ENCODE measurements around the gene TMEM259. TPM values are rescaled to one million over a fixed set of nuclear protein-coding genes. Genes with fewer than 3 reads are reported as not detected.
A peak's percentile ranks its signal among the peaks of the same experiment; 100 is the strongest.

Gene TMEM259
- polyA plus RNA-seq, 1 donor from 2014 or later: 82.6 TPM

DNA sequence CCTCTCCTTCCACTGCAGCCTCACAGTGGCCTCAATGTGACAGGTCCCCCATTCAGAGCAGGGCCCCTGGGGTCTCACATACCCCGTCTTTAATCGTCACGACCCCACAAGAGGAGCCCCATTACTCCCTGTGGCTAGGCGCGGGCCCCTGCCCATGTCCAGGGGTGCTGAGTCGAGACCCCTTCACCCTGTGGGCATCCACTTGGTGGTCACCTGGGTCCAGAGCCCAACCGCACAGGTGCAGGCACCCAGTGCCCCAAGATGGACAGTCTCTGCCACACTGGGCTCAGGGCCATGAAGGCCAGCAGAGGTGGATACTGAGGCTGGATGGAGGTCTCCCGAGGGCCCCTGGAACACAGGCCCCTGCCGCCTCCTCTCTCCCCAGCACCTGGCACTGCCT lies 3.0 kb downstream of the TMEM259 start:
- Mint-ChIP-seq H3K9me3 (no peaks in the 10 kb centered on the region), H3K27me3 (no peaks in the 10 kb centered on the region), H3K36me3 (no peaks in the 10 kb centered on the region), H3K4me3 (peak overlapping the region; percentile 85 to 93 (median 86)), H3K4me1 (peaks cover 0 to 31% (median 21%) of the 10 kb centered on the region in 3 donors), H3K27ac (peak overlapping the region in 2 of 3 donors; percentile 78 to 89)

DNA sequence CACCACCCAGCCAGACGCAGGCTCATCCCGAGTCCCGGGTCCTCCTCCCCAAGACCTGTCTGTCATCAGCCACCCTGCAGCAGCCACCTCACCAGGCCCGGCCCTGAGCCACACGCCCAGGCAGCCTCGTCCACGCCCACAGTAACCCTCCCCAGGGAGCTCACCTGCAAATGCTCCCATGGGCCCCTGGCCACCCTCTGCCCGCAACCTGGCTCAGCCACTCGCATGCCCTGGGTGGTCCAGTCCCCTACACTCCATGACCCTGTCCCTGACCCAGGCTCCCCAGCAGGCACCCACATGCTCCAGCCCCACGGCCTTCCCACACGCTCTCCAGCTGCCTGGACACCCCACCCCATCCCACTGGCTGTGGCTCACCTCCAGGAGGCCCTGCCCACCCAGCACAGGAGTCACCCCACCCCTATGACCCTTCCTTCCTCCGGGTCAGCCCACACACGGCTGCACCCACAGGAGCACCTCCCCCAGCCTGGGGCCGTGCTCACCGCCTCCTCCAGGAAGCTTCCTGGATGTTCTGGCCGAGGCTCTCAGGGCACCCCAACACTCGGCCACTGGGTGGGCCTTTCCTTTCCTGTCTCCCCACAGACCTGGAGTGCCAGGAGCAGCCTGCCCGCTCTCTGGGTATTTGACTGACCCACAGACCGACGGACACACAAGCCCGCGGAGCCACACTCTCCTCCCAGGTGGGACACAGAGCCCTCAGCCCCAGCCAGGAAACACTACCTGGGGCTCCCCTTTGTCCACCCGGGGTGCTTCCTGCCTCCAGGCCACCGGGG lies 3.6 kb downstream of the TMEM259 start:
- peaks cover 0 to 29% (median 21%) of the 10 kb centered on the region in 3 donors for H3K4me1 Mint-ChIP-seq
- peak overlapping the region; percentile 78 to 90 (median 89) for H3K27ac Mint-ChIP-seq
- H3K4me3 Mint-ChIP-seq: peak overlapping the region; percentile 80 to 93 (median 86)
- H3K9me3 Mint-ChIP-seq: no peaks in the 10 kb centered on the region
- no peaks in the 10 kb centered on the region for H3K27me3 Mint-ChIP-seq
- H3K36me3 Mint-ChIP-seq: no peaks in the 10 kb centered on the region

DNA sequence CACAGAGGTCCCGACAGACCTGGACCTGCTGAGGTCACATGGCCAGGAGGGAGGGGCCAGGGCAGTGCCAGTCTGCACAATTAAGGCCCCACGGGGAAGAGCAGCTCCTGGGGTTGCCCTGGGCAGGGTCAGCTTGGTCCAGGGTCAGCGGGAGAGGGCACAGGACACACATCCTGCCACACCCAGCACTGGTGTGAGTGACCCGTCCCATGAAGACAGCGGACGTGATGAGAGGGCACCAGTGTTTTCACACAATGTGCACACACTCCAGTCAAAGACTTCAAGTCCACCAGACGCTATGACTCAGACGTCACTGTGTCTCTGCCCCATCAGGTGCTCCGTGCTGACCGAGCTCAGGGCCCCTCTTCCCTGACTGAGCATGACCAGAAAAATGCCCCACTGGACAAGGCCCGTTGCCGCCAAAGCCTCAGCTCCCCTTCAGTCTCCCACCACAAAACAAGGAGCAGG lies 4.2 kb downstream of the TMEM259 start:
- no peaks in the 10 kb centered on the region for H3K27me3 Mint-ChIP-seq
- peak overlapping the region; percentile 80 to 93 (median 86) for H3K4me3 Mint-ChIP-seq
- H3K4me1 Mint-ChIP-seq: peaks cover 0 to 28% (median 21%) of the 10 kb centered on the region in 3 donors
- peak overlapping the region in 2 of 3 donors; percentile 78 to 90 for H3K27ac Mint-ChIP-seq
- no peaks in the 10 kb centered on the region for H3K9me3 Mint-ChIP-seq
- no peaks in the 10 kb centered on the region for H3K36me3 Mint-ChIP-seq

DNA sequence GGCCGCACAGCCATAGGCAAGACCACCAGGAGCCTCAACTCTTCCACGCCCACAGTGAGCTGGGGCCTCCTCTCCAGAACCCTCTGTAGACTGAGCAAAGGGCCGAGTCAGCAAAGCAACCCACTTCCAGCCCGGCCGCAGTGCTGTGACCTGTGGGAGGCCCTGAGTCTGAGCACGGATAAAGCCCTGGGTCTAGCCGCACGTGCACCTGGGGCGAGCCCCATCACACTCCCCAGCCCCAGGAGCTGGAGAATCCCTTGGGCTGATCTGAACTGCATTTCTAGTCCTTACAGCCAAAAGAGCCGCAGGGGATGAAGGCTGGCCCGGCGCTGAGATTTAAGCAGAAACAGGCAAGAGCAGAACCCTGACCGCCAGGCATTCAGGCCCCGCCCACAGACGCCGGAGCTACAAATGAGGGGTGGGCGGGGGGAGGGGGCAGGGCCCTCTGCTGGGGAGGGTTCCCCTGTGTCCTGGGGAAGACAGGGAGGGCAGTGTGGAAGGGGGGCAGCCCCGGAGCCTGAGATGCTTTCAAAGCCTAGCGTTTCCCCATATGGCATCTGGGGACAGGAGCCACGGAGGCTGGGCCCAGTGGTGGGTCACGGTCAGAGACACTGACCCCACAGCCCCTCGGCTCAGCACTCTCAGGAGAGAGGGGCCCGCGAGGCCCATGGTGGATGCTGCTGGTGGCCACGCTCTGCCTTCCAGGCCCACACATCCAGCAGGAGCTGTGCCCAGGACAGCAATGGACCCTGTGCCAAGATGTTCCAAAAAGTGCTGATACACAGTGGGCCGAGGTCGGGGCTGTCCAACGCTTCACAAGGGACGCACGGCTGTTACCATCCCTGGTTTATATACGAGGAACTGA lies 4.9 kb downstream of the TMEM259 start:
- H3K27ac Mint-ChIP-seq: peak overlapping the region in 2 of 3 donors; percentile 73 to 78
- H3K4me3 Mint-ChIP-seq: peak overlapping the region in 2 of 4 donors; percentile 80 to 93
- H3K27me3 Mint-ChIP-seq: no peaks in the 10 kb centered on the region
- H3K4me1 Mint-ChIP-seq: peaks cover 0 to 25% (median 18%) of the 10 kb centered on the region in 3 donors
- H3K9me3 Mint-ChIP-seq: no peaks in the 10 kb centered on the region
- no peaks in the 10 kb centered on the region for H3K36me3 Mint-ChIP-seq

DNA sequence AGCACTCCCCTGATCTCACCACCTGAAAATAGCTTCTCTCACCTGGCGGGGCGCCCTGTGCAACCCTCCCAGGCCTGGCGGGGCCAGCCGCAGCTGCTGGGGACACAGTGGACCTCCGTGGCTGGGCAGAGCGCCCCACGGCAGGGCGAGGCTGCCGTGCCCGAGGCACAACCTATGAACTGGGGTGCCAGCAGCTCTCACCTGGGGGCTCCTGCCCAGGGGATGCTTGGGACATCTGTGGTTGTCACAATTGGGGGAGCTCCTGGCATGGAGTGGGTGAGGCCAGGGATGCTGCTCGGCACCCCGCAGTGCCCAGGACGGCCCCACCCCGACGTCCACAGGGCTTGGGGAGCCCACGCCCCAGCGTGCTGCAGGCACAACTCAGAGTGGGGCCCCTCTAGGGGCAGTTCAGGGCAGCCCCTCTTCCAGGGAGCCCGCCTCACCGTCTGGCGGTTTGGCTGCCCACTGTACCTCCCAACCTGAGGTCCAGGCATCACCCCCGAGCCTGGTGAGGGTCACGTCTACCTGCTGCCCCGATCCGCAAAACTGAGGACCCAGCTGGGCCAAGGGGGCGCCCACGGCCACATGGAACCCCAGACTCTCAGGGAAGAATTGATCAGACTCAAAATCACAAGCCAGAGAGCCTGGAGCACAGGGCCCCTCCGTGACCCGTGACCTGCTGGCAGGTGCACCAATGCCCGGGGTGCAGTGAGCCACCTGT lies 5.7 kb downstream of the TMEM259 start:
- Mint-ChIP-seq H3K36me3 (no peaks in the 10 kb centered on the region), H3K9me3 (no peaks in the 10 kb centered on the region), H3K4me3 (no peak overlapping the region), H3K4me1 (peaks cover 0 to 25% (median 18%) of the 10 kb centered on the region in 3 donors), H3K27ac (peak overlapping the region in 1 of 3 donors; percentile 78), H3K27me3 (no peaks in the 10 kb centered on the region)

DNA sequence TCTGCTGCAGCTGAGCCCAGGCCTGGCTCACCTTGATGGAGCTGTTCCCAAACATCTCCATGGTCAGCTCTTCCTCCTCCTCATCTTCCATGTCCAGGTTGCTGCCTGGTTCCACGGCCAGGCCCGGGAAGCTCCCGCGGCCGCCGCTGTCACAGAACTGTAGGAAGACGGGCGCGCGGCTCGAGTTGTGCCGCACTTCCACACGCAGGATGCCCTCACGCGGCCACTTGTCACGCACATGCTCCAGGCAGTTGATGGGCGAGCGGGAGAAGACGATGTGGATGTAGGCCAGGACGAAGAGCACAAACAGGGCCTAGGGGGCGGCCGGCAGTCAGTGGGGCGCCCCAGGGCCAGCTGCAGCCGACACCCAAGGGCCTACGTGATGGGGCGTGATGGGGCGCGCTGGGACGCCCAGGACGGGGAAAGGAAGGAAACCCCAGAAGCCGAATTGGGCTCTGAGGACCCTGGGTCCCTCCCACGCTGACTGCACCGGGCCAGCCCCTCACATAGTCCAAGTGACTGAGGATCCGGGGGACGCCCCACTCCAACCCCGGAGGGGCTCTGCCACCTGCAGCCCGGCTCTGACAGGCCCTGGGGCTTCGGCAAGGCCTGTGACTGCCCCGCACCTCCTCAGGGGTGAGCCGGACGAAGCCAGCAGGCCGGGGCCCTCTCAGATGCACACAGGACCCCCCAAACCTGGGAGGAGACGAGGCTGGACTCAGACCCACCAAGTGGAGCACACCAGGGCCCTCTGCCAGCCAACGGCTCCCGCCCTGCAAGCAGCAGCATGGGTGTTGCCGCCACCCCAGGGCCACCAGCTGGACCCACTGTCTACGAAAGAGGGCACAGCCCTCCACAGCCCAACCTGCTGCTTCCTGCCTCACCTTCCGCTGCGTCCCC lies 6.5 kb downstream of the TMEM259 start:
- no peaks in the 10 kb centered on the region for H3K9me3 Mint-ChIP-seq
- H3K36me3 Mint-ChIP-seq: no peaks in the 10 kb centered on the region
- H3K27me3 Mint-ChIP-seq: no peaks in the 10 kb centered on the region
- H3K4me3 Mint-ChIP-seq: peak overlapping the region in 1 of 4 donors; percentile 32
- H3K4me1 Mint-ChIP-seq: peaks cover 0 to 25% (median 18%) of the 10 kb centered on the region in 3 donors
- peak overlapping the region in 1 of 3 donors; percentile 73 for H3K27ac Mint-ChIP-seq

DNA sequence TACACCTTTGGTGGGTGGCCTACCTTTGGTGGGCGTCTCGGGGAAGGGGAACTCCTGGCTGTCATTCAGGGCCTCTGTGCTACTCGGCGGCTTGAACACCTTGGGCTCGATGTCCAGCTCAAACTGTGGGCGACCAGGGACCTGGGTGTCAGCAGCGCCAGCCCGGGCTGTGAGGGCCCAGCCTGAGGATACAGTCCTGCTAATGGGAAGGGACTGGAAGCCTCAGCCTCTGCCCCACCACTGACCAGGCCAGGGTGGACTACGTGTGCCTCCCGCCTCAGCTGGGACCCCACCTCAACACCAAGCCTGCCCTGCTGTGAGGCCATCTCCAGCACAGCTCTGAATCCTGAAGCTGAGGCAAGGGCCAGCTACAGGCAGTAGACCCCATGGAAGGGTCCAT lies 7.7 kb downstream of the TMEM259 start:
- Mint-ChIP-seq H3K27me3 (no peaks in the 10 kb centered on the region), H3K36me3 (no peaks in the 10 kb centered on the region), H3K9me3 (no peaks in the 10 kb centered on the region), H3K27ac (no peak overlapping the region), H3K4me3 (no peak overlapping the region), H3K4me1 (peaks cover 0 to 18% (median 12%) of the 10 kb centered on the region in 3 donors)

DNA sequence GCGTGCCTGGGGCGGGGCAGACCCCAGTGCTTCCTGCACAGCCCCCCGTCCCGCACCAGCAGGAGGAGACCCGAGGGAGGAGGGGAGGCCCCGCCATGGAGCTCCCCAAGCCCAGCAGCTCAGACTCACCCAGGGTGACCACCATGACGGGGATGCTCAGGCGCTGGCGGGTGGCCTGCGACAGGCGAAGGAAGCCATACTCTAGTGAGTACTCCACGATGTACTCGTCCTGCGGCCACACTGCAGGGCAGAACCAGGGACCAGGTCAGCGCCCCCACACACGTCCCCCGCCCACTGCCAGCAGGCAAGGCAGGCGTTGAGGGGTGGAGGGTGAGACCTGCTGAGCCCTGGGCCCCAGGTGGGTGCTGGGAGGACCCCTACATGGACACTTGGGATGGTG lies 8.6 kb downstream of the TMEM259 start:
- Mint-ChIP-seq H3K36me3 (no peaks in the 10 kb centered on the region), H3K27ac (no peak overlapping the region), H3K9me3 (no peaks in the 10 kb centered on the region), H3K4me1 (peaks cover 0 to 10% (median 9%) of the 10 kb centered on the region in 3 donors), H3K27me3 (no peaks in the 10 kb centered on the region), H3K4me3 (no peak overlapping the region)

DNA sequence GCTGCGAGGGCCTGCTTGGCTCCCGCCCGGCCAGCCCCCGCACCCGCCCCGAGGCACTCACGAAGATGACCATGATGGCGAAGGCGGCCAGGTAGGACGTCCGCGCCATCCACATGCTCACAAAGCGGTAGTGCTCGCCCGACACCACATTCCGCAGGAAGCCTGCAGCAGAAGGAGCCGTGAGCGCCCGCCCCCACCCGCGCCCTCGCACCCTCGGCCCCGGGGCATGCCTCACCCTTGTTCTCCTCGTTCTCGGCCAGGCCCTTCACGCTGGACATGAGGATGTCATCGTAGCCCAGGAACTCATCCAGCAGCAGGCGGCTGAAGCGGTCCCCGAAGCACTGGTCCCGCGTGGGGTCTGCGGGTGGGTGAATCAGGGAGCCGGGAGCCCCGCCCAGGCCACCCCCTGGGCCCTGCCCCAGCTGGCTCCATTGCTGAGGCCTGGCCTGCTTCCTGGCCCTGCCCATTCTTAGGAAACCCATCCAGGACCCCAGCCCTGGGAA lies 9.0 kb downstream of the TMEM259 start:
- Mint-ChIP-seq H3K4me3 (no peak overlapping the region), H3K36me3 (no peaks in the 10 kb centered on the region), H3K4me1 (peaks cover 0 to 6% (median 5%) of the 10 kb centered on the region in 3 donors), H3K27ac (no peak overlapping the region), H3K9me3 (no peaks in the 10 kb centered on the region), H3K27me3 (no peaks in the 10 kb centered on the region)

DNA sequence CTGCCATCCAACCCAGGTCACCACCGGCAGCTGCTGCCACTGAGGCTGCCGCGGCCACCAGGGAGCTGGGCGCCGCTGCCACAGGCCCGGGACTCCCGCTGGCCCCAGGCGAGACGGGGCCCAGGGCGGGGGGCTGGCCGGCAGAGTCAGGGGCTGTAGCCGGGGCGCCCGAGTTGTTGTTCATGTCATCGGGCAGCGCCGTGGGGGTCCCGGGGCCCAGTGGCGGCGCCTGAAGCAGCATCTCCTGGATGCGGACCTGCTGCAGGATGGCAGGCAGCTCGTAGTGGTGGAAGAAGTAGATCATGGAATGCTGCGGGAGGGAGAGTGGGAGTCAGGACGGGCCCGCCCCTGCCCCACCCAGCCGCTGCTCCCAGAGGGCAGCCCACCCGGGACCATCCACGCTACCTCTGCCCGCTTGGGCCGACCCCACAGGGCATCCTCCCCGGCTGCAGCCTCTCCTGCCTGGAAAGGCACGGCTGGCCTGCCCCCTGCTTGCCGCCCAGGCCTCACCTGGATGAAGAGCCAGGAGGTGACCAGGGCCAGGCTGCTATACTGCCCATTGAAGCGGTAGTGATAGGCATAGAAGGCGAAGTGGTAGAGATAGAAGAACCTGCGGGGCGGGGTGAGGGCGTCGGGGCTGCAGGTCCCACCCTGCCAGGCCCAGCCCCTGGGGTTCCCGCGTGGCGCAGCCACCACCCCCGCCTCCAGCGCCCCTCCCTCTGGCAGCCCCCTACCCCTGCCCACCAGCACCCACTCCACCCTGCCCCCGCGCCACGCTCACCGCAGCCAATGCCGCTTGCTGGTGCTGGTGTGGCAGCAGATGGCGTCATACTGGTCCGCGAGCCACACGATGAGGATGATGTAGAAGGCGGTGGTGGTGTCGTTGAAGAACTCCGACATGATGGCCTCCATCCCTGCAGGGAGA lies 10.1 kb downstream of the TMEM259 start:
- H3K4me3 Mint-ChIP-seq: no peak overlapping the region
- H3K4me1 Mint-ChIP-seq: peaks cover 0 to 1% (median 0%) of the 10 kb centered on the region in 3 donors
- H3K36me3 Mint-ChIP-seq: no peaks in the 10 kb centered on the region
- H3K9me3 Mint-ChIP-seq: no peaks in the 10 kb centered on the region
- H3K27me3 Mint-ChIP-seq: no peaks in the 10 kb centered on the region
- no peak overlapping the region for H3K27ac Mint-ChIP-seq

DNA sequence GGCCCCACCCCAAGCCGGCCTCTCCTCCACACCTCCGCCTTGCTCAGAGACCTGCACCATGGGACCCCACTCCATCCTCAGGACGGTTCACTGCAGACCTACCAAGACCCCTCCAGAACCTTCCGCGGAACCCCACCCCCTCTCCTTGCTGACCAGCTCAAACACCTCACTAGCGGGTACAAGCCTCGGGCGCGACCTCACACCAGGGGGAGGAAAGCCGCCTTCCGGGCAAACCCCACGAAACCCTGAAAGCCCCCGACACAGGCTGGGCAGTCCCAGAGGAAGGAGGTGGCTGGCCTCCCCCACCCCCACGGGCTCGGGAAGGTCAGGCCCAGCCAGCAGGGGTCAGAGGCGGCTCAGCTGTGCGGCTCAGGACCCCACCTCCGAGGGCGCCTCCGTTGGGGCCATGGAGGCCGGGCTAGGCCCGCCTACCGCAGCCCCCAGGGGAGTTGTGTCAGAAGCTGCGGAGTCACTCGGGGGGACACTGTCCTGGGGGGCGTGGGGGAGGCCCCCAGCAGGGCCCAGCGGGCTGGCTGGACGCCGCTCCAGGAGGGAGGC lies 10.9 kb downstream of the TMEM259 start:
- Mint-ChIP-seq H3K4me3 (no peak overlapping the region), H3K27ac (no peak overlapping the region), H3K27me3 (no peaks in the 10 kb centered on the region), H3K9me3 (no peaks in the 10 kb centered on the region), H3K4me1 (peaks cover 0 to 2% (median 0%) of the 10 kb centered on the region in 3 donors), H3K36me3 (no peaks in the 10 kb centered on the region)

DNA sequence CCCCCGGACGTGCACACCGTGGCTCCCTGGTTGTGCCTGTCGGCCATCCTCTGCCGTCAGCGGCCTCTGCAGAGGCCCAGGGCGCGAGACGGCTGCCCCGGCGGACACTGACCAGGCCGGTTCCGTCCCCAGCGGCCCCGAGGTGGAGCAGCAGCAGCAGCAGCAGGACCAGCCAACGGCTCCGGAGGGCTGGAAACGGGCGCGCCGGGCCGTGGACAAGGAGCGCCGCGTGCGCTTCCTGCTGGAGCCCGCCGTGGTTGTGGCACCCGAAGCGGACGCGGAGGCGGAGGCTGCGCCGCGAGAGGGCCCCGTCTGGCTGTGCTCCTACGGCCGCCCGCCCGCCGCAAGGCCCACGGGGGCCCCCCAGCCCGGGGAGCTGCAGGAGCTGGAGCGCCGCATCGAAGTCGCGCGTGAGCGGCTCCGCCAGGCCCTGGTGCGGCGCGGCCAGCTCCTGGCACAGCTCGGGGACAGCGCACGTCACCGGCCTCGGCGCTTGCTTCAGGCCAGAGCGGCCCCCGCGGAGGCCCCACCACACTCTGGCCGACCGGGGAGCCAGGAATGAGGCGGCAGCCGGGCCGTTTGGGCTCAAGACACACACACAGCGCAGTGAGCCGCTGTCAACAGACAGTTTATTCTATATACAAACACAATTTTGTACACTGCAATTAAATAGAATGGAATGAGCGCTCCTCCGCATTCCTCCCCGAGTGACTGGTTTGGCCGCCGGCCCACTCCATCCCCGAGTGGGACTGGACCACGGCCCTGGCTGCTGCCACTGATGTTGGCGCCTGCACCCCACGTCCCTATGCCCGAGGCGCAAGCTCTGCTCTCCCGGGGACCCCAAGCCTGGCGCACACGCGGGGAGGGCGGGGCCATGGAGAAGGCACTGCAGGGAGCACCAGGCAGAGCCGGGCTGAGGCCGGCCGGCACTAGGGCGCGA lies 11.6 kb downstream of the TMEM259 start:
- Mint-ChIP-seq H3K4me3 (no peak overlapping the region), H3K27ac (no peak overlapping the region)

More for the DNA sequence above, 11.6 kb downstream of the TMEM259 start:
- no peaks in the 10 kb centered on the region for H3K9me3 Mint-ChIP-seq
- H3K36me3 Mint-ChIP-seq: no peaks in the 10 kb centered on the region
- peaks cover 0 to 2% (median 0%) of the 10 kb centered on the region in 3 donors for H3K4me1 Mint-ChIP-seq
- H3K27me3 Mint-ChIP-seq: no peaks in the 10 kb centered on the region

Data from IgD-negative memory B cell (primary cell).